Naive B cell (primary cell): ENCODE data around the gene LAMA2. TPM values are rescaled to one million over a fixed set of nuclear protein-coding genes. Genes with fewer than 3 reads are reported as not detected.

Experiments
- ATAC-seq, 2 donors: fragments of 150-1000 bp; cut with Tn5 transposase; 2 replicates each; pipeline ENCODE4 v1.10.0; 2021; ENCODE audit warnings: low read depth in 2 of 2, mild to moderate bottlenecking in 2 of 2, moderate library complexity in 2 of 2
- DNase-seq: peaks from one replicate; pipeline ENCODE4 v3.0.0; 2022
- H3K27ac Mint-ChIP-seq, 6 donors: one replicate each; pipeline ENCODE4 v1.8.0; 2020 to 2022; ENCODE audit warnings: mild to moderate bottlenecking in 6 of 6, mixed read lengths in 6 of 6, moderate library complexity in 5 of 6, inconsistent platforms in 2 of 6
- H3K27me3 Mint-ChIP-seq, 3 donors: one replicate each; pipeline ENCODE4 v1.8.0; 2021 to 2022; ENCODE audit warnings: mixed read lengths in 3 of 3, mild to moderate bottlenecking in 1 of 3
- H3K36me3 Mint-ChIP-seq, 2 donors: one replicate each; pipeline ENCODE4 v1.8.0; 2020 to 2022; ENCODE audit warnings: mixed read lengths in 2 of 2, inconsistent platforms in 1 of 2, mild to moderate bottlenecking in 1 of 2
- H3K4me1 Mint-ChIP-seq, 3 donors: one replicate each; pipeline ENCODE4 v1.8.0; 2020 to 2022; ENCODE audit warnings: mixed read lengths in 3 of 3, inconsistent platforms in 1 of 3, mild to moderate bottlenecking in 1 of 3, moderate library complexity in 1 of 3
- H3K4me3 Mint-ChIP-seq, 8 donors: one replicate each; pipeline ENCODE4 v1.8.0; 2020 to 2022; ENCODE audit warnings: mild to moderate bottlenecking in 8 of 8, mixed read lengths in 8 of 8, moderate library complexity in 8 of 8, inconsistent platforms in 2 of 8
- H3K9me3 Mint-ChIP-seq, 7 donors: one replicate each; pipeline ENCODE4 v1.8.0; 2020 to 2022; ENCODE audit warnings: mixed read lengths in 7 of 7, mild to moderate bottlenecking in 5 of 7, inconsistent platforms in 2 of 7, moderate library complexity in 1 of 7
- polyA plus RNA-seq, 6 donors: library from polyadenylated mRNA; unstranded; fragments of 300-500 nt; fragmentation: Illumina TruSeq; gene quantifications; one replicate each; pipeline ENCODE4 v1.2.3, GENCODE V29; 2021; ENCODE audit warnings: low read depth in 6 of 6

Gene LAMA2
- polyA plus RNA-seq, 6 donors from 2014 or later: 0.28 TPM; not detected in 5

GRCh38 chr6:129565811-129566210 is 682.9 kb downstream of the LAMA2 start:
- no peaks in the 10 kb centered on the region for H3K4me1 Mint-ChIP-seq
- ATAC-seq: no peak
- H3K27me3 Mint-ChIP-seq: peaks cover 0 to 8% (median 3%) of the 10 kb centered on the region in 3 donors
- H3K27ac Mint-ChIP-seq: no peak overlapping the region
- peaks cover 7 to 12% of the 10 kb centered on the region in 2 donors for H3K36me3 Mint-ChIP-seq
- peaks cover 0 to 10% (median 3%) of the 10 kb centered on the region in 7 donors for H3K9me3 Mint-ChIP-seq
- DNase-seq: no peak
- H3K4me3 Mint-ChIP-seq: no peak overlapping the region
